ENCODE measurements around the gene RIPK1.
A peak's percentile ranks its signal among the peaks of the same experiment; 100 is the strongest.
"Not testable (repeated sequence)": the region's sequence is repeated elsewhere in the genome, so short reads cannot be mapped to it uniquely, and the experiment has no call there.

Gene RIPK1

GRCh38 chr6:3137057-3137777 lies 68.9 kb downstream of the RIPK1 start:
- no peak for DNase-seq

GRCh38 chr6:3137873-3138272 lies 69.6 kb downstream of the RIPK1 start:
- DNase-seq, result not testable (repeated sequence)

GRCh38 chr6:3138341-3138740 lies 70.0 kb downstream of the RIPK1 start:
- no peak for DNase-seq

GRCh38 chr6:3139090-3139903 lies 71.0 kb downstream of the RIPK1 start:
- peak; percentile 36 for DNase-seq

- DNase-seq, result no peak
Observed at GRCh38 chr6:3140201-3140600, 71.9 kb downstream of the RIPK1 start.

GRCh38 chr6:3142536-3142935 lies 74.2 kb downstream of the RIPK1 start:
- DNase-seq, result no peak

- no peak for DNase-seq
Observed at GRCh38 chr6:3143158-3143557, 74.9 kb downstream of the RIPK1 start.

- no peak for DNase-seq
Observed at GRCh38 chr6:3144571-3144970, 76.3 kb downstream of the RIPK1 start.

GRCh38 chr6:3147914-3148757 lies 79.8 kb downstream of the RIPK1 start:
- no peak for DNase-seq

- peak; percentile 68 for DNase-seq
Observed at GRCh38 chr6:3151691-3152090, 83.4 kb downstream of the RIPK1 start.

- no peak for DNase-seq
Observed at GRCh38 chr6:3152689-3153088, 84.4 kb downstream of the RIPK1 start.

- not testable (repeated sequence) for DNase-seq
Observed at GRCh38 chr6:3155416-3155815, 87.1 kb downstream of the RIPK1 start.

- peak; percentile 56 for DNase-seq
Observed at GRCh38 chr6:3156184-3157130, 88.2 kb downstream of the RIPK1 start.

GRCh38 chr6:3157131-3157933 lies 89.0 kb downstream of the RIPK1 start, which contains the start of gene TUBB2A:
Gene TUBB2A, minus strand, starts transcription at chr6:3157544. Its CDS starts 81 bp downstream, at chr6:3157463.
- DNase-seq, result peak; percentile 81

GRCh38 chr6:3159805-3160781 lies 91.8 kb downstream of the RIPK1 start:
- DNase-seq, result no peak

GRCh38 chr6:3162067-3162497 lies 93.8 kb downstream of the RIPK1 start:
- peak; percentile 52 for DNase-seq

- peak; percentile 93 for DNase-seq
Observed at GRCh38 chr6:3162565-3163247, 94.4 kb downstream of the RIPK1 start.

- DNase-seq, result no peak
Observed at GRCh38 chr6:3163248-3163594, 94.9 kb downstream of the RIPK1 start.

GRCh38 chr6:3164388-3164787 lies 96.1 kb downstream of the RIPK1 start:
- DNase-seq, result no peak

All from NCI-H82 (cell line).